HuH-7.5 (cell line): ENCODE results near the gene SLC24A4.

Experiments
- DNase-seq: peaks from one replicate; pipeline ENCODE4 v3.0.0; 2011; ENCODE audit warnings: low spot score

Gene SLC24A4

DNA sequence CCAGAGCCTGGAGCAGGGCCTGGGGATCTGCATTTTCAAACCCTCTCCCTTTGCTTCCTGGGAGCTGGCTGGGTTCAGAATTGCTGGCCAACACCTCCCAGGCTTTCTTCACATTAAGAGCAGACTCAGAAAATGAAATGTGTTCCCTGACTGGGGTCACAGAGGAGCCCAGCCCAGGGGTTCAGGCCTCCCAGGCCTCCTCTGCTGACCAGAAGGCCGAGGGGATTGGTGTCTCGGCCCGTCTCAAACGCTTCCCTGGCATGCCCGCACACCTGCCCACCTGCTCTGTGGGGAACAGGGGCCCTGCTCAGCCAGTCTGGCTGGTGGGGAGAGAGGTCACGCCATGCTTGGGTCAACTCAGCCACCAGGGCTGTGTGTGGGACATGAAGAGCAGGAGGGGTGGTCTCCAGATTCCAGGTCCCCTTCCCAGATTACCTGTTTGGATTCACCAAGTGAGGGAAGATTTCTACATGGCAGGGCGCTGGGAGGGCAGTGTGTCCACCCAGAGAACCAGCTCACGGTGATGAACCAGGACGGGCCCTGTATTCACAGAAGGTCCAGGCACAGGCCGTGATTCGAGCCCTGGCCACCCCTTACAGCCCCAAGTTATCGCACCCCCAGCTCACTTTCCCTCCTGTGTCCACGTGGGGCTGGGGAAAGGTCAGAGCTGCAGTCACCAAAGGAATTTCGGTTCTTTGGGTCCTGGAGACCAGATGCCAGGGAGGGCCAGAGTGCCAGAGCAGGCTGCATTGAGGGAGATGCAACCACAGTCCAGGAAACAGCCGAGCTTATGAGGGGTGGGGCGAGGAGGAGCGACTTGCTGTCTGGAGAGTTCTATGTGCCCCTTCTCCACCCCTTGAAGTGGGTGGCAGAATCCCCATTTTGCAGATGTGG, 135.4 kb downstream of the SLC24A4 start:
- no peak for DNase-seq

DNA sequence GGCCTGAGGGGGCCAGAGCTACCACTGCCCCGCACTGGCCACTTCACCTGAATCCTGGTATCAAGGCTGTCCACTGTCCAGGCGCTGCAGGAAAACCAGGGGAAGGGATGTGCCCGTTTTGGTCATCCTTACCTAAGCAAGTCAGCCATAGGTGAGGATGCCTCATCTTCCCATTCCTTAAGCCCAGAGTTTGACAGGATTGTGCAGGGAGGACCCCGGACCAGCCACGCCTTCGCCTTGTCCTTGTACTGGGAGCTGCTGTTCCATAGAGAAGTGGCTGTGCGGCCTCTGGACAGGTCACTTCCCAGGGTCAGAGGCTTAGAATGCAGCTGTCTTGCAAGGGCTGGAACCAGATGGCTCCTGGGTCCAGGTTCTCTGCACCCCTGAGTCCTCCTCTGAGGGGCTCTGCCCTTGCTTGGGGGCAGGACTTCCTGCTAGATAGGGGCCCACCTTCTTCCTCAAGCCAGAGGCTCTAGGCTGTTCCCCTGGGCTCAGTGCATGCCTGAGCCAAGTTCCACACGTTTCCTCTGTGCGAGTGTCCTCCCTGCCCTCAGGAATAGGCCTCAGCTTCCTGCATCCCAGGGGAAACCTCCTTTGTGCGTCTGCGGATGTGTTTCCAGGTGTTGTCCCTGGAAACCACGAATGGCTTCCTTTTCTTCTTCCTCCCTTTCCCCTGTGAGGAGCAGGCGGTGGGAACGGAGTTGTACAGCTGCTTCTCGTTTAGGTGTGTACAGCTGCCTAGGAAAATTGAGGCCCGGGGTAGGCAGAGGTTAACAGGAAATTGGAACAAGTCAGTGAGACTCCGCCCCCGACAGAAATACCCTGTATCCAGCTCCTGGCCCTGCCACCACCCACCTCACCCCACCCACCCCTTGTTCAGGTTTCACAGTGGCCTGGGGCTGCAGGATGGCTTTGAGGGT, 136.3 kb downstream of the SLC24A4 start:
- no peak for DNase-seq

DNA sequence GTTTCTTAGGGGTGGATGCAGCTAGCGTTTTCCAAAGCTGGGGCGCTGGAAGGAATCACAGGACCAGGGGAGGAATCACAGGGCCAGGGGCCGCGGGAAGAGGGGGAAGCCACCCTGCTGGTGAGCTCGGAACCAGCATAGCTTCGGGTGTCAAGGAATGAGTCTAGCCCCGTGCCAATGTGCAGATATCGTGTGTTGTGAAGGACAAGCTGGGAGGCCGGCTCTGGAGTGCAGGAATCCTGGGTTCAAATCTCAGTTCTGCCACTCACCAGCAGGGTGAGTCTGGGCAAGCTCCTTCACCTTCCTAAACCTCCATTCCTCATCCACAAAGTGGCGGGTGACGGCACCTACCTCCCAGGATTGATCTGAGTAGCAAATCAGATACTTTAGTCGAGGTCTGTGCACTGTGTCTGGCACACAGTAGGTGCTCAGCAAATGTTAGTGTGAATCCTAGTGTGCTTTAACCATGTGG, 137.0 kb downstream of the SLC24A4 start:
- DNase-seq = no peak

- DNase-seq = no peak
These were observed 137.6 kb downstream of the SLC24A4 start for GRCh38 chr14:92460541-92460915.

DNA sequence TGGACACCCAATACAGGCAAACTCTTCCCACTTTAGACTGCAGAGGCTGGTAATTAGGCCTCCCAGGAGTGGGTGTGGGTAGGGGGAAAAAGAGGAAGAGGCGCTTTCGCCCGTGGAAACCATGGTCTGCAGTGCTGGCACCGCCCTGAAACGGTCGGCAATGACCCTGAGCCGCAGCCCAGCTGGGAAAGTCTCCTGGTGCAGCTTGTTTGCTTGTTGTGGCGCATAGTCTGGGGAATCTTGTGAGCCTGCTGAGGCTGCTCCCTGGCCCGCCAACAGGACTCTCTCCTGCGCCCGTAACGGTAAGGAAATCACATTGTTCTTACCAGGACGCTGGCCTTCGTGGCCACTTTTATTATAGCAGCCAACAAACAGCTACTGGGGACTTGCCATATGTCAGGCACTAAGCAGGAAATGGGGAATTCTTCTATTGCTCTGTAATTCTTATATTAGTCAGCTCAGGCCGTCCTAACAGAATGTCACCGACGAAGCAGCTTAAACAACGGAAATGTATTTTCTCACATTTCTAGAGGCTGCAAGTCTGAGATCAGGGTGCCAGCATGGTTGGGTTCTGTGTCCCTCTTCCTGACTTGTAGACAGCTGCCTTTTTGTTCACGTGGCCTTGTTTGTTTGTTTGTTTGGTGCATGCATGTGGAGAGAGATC, 138.1 kb downstream of the SLC24A4 start:
- DNase-seq = no peak

- no peak for DNase-seq
These were observed 138.9 kb downstream of the SLC24A4 start for GRCh38 chr14:92461891-92462290.

DNA sequence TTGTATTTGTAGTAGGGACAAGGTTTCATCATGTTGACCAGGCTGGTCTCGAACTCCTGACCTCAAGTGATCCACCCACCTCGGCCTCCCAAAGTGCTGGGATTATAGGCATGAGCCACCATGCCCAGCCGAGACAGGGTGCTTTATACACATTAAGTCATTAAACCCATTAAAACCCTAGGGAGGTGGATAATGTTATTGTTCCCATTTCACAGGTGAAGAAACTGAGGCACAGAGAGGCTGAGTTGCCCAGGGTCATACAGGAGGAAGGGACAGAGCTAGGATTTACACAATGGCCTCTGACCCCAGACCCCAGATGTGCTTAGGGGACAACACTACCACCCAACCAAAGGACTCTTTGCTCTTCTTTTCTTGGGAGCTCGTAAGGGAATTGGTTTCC, 139.6 kb downstream of the SLC24A4 start:
- DNase-seq = no peak

DNA sequence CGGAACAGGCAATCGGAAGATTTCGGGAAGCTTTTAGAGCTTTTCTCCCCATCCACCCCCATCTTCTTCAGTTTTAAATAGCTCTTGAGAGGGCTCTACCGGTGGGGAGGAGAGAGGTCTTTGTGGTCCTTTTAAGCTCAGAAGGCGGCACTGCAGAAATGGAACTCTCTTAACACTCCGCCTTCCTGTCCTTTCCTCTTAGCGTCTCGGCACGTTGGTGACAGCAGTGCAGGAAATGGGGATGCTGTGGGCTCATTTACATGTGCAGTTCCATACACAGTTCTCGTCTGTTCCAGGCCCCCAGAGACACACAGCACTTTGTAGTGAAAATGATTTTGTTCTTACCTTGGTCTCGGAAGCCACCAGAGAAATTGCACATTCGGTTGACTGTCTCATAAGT, 140.2 kb downstream of the SLC24A4 start:
- no peak for DNase-seq

GRCh38 chr14:92464156-92464555, 141.2 kb downstream of the SLC24A4 start:
- DNase-seq = no peak

DNA sequence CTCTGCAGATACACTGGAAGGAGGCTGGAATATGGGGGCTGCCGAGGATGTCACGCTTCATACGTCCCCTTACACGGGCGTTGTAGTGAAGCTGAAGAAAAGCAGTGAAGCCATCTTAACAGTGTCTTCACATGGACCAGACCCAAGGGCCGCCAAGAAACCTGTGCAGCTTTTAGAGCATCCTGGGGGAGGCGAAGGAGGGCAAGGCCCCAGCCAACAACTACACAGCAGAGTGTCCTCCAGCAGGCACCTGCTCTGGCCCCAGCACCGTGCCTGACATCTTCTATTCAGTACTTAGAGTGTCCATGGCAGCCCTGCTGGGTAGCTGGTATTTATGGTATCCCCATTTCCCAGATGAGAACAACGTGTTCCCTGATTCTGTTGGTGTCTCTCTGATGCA, 141.8 kb downstream of the SLC24A4 start:
- DNase-seq = no peak

DNA sequence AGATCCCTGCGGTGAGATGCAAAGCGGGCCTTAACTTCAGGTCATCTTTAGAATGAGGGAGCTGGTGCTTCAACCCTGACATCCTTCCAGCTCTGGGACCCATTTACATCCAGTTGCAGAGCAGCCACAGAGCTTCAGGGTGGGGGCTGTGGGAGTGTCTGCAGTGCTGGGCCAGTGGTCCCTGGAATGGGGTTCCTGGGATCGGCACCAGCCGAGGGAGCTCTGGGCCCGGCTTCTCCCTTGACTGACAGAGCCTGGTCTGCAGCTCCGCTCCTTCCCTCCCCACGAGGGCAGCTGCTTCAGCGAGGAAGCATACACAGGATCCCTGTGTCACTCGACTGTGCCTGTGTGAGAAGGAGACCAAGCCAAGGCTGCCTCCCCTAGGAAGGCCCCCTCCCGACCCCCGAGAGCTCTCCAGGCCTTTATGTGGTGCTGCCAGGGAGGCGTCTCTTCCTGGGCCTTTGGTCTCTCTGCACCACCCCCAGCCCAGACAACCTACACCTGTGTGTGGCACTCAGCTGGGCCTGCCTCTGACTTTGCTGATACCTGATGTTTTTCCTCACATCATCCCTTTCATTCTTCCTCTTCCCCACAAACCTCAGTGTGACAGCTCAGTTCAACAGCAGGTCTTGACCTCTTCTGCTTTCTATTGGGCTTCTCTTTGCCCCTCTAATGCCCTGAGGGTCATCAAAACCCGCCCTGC, 142.5 kb downstream of the SLC24A4 start:
- no peak for DNase-seq

GRCh38 chr14:92466059-92466458, 143.1 kb downstream of the SLC24A4 start:
- DNase-seq = no peak

DNA sequence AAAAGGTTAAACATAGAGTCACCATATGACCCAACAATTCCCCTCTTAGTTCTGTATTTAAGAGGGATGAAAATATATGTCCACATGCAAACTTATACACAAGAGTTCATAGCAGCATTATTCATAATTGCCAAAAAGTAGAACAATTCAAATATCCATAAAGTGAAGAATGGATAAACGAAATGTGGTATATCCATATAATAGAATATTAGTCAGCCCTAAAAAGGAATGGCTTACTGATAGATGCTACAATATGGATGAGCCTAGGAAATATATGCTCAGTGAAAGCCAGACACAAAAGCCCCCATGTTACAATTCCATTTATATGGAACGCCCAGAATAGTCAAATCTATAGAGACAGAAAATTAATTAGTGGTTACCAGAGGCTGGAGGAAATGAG, 146.6 kb downstream of the SLC24A4 start:
- no peak for DNase-seq

DNA sequence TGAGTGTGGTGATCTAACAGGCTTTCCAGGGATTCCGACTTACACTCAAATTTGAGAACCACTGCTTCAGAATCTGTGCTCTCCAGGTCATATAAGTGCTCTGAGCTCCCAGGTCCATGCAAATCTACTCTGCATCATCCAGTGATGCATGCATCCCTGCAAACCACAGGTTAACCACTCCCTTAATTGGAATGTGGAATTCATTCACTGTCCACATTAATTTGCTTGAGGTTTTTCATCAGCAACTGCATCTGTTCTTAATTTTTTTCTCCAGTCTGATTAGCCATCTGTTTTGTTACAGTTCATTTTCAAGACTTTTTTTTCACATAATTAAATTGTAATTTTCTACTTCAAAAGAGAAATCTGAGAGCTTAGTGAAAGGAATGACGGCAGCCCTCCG, 147.2 kb downstream of the SLC24A4 start:
- no peak for DNase-seq

- no peak for DNase-seq
These were observed 147.8 kb downstream of the SLC24A4 start for GRCh38 chr14:92470811-92471210.

DNA sequence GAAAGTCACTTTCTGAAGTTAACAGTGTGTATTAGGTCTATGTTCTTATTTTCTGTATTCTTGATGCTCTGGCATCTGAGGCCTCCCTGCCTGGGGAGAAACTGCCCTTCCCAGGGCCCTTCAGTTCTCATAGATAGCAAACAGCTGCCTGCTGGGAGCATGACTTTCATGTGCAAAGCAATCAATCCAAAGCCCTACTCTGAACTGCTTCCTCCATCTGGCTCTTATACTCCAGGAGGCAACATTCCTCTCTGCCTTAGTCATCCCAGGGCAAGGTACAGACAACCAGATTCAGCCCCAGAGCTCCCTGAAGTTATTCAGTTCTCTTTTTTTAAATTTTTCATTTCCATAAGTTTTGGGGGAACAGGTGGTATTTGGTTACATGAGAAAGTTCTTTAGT, 149.0 kb downstream of the SLC24A4 start:
- DNase-seq = peak; percentile 26

GRCh38 chr14:92472860-92473259, 149.9 kb downstream of the SLC24A4 start:
- no peak for DNase-seq

DNA sequence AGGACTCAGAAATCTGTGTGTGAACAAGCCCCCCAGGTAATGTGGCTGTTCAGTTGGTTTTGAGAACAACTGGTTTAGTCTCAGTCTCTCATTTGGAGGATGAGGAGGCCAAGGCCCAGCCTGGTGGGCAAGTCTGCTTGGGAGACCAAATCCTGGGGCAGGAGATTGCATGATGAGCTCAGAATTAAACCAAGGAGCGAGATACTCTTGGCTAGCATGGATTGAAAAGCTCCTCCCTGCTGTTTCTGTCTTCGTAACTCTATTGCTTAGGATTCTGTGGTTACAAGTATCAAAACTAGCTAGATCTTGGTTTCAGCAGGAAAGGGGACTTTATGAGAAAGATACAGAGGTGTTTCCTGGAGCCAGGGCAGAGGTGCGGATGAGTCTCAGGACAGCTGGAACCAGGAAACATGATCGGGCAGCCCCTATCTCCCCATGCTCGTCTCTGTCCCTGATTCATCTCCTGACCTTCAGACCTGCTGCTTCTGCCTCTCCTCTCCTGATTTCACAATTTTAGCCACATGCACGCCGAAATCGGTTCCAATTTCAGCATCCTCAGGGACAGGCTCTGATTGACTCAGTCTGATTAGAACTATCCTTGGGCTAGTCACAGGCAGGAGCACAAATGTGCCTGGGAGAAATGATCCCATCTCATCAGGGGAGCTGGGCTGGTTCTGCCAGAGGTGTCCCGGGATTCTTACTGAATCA, 150.4 kb downstream of the SLC24A4 start:
- DNase-seq = no peak

GRCh38 chr14:92473969-92474535, 151.1 kb downstream of the SLC24A4 start:
- no peak for DNase-seq

GRCh38 chr14:92475037-92475436, 152.1 kb downstream of the SLC24A4 start:
- no peak for DNase-seq
